ENCODE measurements around the gene MCF2L. TPM values are rescaled to one million over a fixed set of nuclear protein-coding genes. Genes with fewer than 3 reads are reported as not detected.

Gene MCF2L
- polyA plus RNA-seq, 1 experiment, result 0.02 TPM

- peaks cover 24% of the 10 kb centered on the region for H3K27me3 ChIP-seq (ENCODE audit: control insufficient read depth, insufficient read depth, low read length)
Observed at GRCh38 chr13:112974125-112974524, 5.1 kb downstream of the MCF2L start.

GRCh38 chr13:112974671-112975070 lies 5.7 kb downstream of the MCF2L start:
- no peak for TF ChIP-seq CTCF (IDR thresholded peaks at IDR 0.05; ENCODE audit: insufficient read depth, low read depth, low read length)
- ChIA-PET POLR2A (interaction anchor here (0.6 kb wide), 1 partner anchor 39 kb away, joined by 3 read pairs; no protein-coding TSS in a partner anchor), CTCF (interaction anchor here (1.0 kb wide), 1 partner anchor 10 kb away, joined by 3 read pairs; no protein-coding TSS in a partner anchor)
- Histone ChIP-seq H3K4me3 (ENCODE audit: low read depth, low read length) (no peak overlapping the region), H3K36me3 (ENCODE audit: control insufficient read depth, insufficient read depth, low read length) (no peaks in the 10 kb centered on the region), H3K27me3 (ENCODE audit: control insufficient read depth, insufficient read depth, low read length) (peaks cover 18% of the 10 kb centered on the region)
- DNase-seq (ENCODE audit: low read depth), result no peak

More at GRCh38 chr13:112974125-112974524, 5.1 kb downstream of the MCF2L start:
- Histone ChIP-seq H3K4me3 (ENCODE audit: low read depth, low read length) (no peak overlapping the region), H3K36me3 (ENCODE audit: control insufficient read depth, insufficient read depth, low read length) (no peaks in the 10 kb centered on the region)
- POLR2A ChIA-PET, result no interaction called here
- CTCF ChIA-PET, result interaction anchor here (1.0 kb wide), 1 partner anchor 10 kb away, joined by 3 read pairs; no protein-coding TSS in a partner anchor
- no peak for TF ChIP-seq CTCF (IDR thresholded peaks at IDR 0.05; ENCODE audit: insufficient read depth, low read depth, low read length)
- no peak for DNase-seq (ENCODE audit: low read depth)

GRCh38 chr13:112975401-112975939 lies 6.5 kb downstream of the MCF2L start:
- no peak for TF ChIP-seq CTCF (IDR thresholded peaks at IDR 0.05; ENCODE audit: insufficient read depth, low read depth, low read length)
- H3K27me3 ChIP-seq (ENCODE audit: control insufficient read depth, insufficient read depth, low read length), result peaks cover 10% of the 10 kb centered on the region
- no peak for DNase-seq (ENCODE audit: low read depth)
- ChIA-PET POLR2A (no interaction called here), CTCF (interaction anchor here (1.0 kb wide), 1 partner anchor 11 kb away, joined by 3 read pairs; no protein-coding TSS in a partner anchor)
- H3K36me3 ChIP-seq (ENCODE audit: control insufficient read depth, insufficient read depth, low read length), result no peaks in the 10 kb centered on the region
- H3K4me3 ChIP-seq (ENCODE audit: low read depth, low read length), result no peak overlapping the region

- H3K27me3 ChIP-seq (ENCODE audit: control insufficient read depth, insufficient read depth, low read length), result 0 out of 2 replicates have a peak, but pooled peaks cover 3% of the 10 kb centered on the region
- H3K36me3 ChIP-seq (ENCODE audit: control insufficient read depth, insufficient read depth, low read length), result no peaks in the 10 kb centered on the region
- TF ChIP-seq CTCF (IDR thresholded peaks at IDR 0.05; ENCODE audit: insufficient read depth, low read depth, low read length), result no peak
- no peak overlapping the region for H3K4me3 ChIP-seq (ENCODE audit: low read depth, low read length)
- DNase-seq (ENCODE audit: low read depth), result no peak
- CTCF ChIA-PET, result no interaction called here
- POLR2A ChIA-PET, result no interaction called here
Observed at GRCh38 chr13:112976526-112976925, 7.5 kb downstream of the MCF2L start.

- no peak for TF ChIP-seq CTCF (IDR thresholded peaks at IDR 0.05; ENCODE audit: insufficient read depth, low read depth, low read length)
- Histone ChIP-seq H3K36me3 (ENCODE audit: control insufficient read depth, insufficient read depth, low read length) (no peaks in the 10 kb centered on the region), H3K4me3 (ENCODE audit: low read depth, low read length) (no peak overlapping the region), H3K27me3 (ENCODE audit: control insufficient read depth, insufficient read depth, low read length) (0 out of 2 replicates have a peak, but pooled peaks cover 3% of the 10 kb centered on the region)
- no peak for DNase-seq (ENCODE audit: low read depth)
- POLR2A ChIA-PET, result no interaction called here
- CTCF ChIA-PET, result no interaction called here
Observed at GRCh38 chr13:112977091-112977490, 8.1 kb downstream of the MCF2L start.
